Measurements from ENCODE around the gene TBC1D13. TPM values are rescaled to one million over a fixed set of nuclear protein-coding genes. Genes with fewer than 3 reads are reported as not detected.

Gene TBC1D13
- total and polyA plus RNA-seq, 8 donors: 21.3 to 30.7 (median 27.2) TPM

DNA sequence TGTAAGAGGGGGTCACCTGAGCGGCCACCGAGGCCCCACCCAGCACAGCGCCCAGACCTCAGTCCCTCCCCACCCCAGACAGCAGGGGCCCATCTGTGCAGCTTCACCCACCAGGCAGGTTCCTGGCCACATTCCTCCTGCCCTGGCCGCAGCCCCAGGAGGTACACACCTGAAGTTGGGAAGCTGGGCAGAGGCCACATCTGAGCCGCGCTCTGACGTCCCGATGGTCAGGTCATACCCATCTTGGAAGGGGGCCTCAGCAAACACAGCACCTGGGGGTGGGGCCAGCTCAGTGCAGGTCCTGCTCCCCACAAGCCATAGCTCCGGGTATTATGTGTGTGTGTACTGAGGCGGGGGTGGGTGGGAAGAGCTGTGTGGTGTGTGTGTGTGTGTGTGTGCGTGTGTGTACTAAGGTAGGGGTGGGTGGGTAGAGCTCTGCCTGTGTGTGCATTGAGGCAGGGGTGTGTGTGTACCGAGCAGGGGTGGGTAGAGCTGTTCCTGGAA lies 36.9 kb downstream of the TBC1D13 start:
- intact Hi-C loops (cut with DNase I): no loop called here
- TF ChIP-seq, protein P1, sequence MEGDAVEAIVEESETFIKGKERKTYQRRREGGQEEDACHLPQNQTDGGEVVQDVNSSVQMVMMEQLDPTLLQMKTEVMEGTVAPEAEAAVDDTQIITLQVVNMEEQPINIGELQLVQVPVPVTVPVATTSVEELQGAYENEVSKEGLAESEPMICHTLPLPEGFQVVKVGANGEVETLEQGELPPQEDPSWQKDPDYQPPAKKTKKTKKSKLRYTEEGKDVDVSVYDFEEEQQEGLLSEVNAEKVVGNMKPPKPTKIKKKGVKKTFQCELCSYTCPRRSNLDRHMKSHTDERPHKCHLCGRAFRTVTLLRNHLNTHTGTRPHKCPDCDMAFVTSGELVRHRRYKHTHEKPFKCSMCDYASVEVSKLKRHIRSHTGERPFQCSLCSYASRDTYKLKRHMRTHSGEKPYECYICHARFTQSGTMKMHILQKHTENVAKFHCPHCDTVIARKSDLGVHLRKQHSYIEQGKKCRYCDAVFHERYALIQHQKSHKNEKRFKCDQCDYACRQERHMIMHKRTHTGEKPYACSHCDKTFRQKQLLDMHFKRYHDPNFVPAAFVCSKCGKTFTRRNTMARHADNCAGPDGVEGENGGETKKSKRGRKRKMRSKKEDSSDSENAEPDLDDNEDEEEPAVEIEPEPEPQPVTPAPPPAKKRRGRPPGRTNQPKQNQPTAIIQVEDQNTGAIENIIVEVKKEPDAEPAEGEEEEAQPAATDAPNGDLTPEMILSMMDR (IDR thresholded peaks at IDR 0.05): no peak
- no peak overlapping the region for H3K4me3 ChIP-seq
- no peak overlapping the region for H3K27ac ChIP-seq
- no peak for DNase-seq
- H3K36me3 ChIP-seq: peaks cover 0 to 74% of the 10 kb centered on the region in 2 donors
- peaks cover 0 to 5% of the 10 kb centered on the region in 2 donors for H3K27me3 ChIP-seq
- no peaks in the 10 kb centered on the region for H3K9me3 ChIP-seq
- no peak for ATAC-seq
- peaks cover 11 to 22% of the 10 kb centered on the region in 2 donors for H3K4me1 ChIP-seq

DNA sequence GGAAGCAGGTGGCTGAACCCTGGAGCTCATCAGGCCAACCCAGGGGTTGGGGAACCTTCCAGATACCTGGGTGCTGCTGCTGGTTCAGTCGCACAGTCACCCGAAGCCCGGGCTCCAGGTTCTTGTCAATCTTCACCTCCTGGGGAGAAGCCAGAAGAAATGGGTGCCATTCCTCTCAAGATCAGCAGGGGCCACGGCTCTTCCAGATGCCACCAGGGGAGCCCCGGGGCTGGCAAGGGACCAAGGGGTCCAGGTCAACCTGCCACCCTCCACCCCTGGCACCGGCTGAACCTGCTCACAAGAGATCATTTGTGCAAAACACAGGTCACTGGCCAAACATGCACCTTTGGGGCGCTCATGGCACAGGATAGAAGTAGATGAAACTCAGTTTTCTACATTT lies 37.9 kb downstream of the TBC1D13 start:
- H3K27me3 ChIP-seq: no peaks in the 10 kb centered on the region
- H3K27ac ChIP-seq: no peak overlapping the region
- no peaks in the 10 kb centered on the region for H3K9me3 ChIP-seq
- ATAC-seq: no peak
- TF ChIP-seq, protein P1 (IDR thresholded peaks at IDR 0.05): no peak
- peaks cover 7 to 18% of the 10 kb centered on the region in 2 donors for H3K4me1 ChIP-seq
- intact Hi-C loops (cut with DNase I): no loop called here
- peaks cover 0 to 74% of the 10 kb centered on the region in 2 donors for H3K36me3 ChIP-seq
- no peak overlapping the region for H3K4me3 ChIP-seq
- DNase-seq: no peak

DNA sequence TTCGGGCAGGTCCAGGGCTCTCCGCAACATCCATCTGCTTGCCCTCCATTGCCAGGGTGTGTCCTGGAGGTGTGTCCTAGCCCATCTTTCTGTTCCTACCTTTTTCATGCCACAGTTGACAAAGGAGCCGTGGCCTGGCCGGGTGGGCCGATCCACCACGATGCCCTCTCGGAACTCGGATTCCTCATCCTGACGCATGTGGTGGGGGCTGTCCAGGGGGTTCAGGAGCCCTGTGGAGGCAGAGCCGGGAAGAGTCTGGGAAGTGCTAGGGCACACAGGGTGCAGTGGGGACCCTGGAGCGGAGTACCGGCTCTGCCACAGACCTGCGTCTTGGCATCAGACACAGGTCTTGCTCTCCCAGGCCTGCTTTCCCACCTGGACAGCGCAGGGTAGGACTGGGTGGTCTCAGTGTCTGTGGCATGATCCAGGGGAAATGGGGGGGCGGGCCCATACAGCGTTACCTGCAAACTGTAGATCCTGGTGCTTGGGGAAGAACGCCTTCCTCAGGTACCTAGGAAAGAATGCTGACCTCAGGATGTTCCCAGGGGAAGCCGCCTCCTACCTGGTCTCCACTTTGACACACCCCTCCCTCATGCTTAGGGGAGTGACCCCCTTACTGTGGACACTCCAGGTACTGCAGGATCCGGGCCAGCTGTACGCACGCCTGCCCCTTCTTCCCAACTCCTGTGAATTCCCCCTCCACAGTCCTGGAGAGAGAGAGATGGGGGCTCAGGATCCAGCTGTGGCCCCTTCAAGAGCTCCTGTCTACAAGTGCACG lies 39.1 kb downstream of the TBC1D13 start:
- H3K4me1 ChIP-seq: peaks cover 7 to 21% of the 10 kb centered on the region in 2 donors
- H3K4me3 ChIP-seq: no peak overlapping the region
- intact Hi-C loops (cut with DNase I): no loop called here
- ATAC-seq (no peak), DNase-seq (no peak)
- H3K36me3 ChIP-seq: peaks cover 0 to 70% of the 10 kb centered on the region in 2 donors
- H3K9me3 ChIP-seq: no peaks in the 10 kb centered on the region
- TF ChIP-seq, protein P1 (IDR thresholded peaks at IDR 0.05): no peak
- H3K27ac ChIP-seq: no peak overlapping the region
- H3K27me3 ChIP-seq: no peaks in the 10 kb centered on the region

DNA sequence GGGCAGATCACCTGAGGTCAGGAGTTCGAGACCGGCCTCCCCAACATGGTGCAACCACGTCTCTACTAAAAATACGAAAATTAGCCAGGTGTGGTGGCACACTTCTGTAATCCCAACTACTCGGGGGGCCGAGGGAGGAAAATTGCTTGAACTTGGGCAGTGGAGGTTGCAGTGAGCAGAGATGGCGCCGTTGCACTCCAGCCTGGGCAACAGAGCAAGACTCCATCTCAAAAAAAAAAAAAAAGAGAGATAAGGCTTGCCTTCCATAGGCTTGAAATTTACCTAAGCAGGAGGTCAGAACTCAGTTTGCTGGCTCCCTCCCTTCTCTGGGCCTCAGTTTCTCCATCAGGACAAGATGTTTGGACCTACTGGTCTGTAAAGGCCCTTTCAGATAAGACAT lies 41.2 kb downstream of the TBC1D13 start:
- TF ChIP-seq, protein P1 (IDR thresholded peaks at IDR 0.05): no peak

DNA sequence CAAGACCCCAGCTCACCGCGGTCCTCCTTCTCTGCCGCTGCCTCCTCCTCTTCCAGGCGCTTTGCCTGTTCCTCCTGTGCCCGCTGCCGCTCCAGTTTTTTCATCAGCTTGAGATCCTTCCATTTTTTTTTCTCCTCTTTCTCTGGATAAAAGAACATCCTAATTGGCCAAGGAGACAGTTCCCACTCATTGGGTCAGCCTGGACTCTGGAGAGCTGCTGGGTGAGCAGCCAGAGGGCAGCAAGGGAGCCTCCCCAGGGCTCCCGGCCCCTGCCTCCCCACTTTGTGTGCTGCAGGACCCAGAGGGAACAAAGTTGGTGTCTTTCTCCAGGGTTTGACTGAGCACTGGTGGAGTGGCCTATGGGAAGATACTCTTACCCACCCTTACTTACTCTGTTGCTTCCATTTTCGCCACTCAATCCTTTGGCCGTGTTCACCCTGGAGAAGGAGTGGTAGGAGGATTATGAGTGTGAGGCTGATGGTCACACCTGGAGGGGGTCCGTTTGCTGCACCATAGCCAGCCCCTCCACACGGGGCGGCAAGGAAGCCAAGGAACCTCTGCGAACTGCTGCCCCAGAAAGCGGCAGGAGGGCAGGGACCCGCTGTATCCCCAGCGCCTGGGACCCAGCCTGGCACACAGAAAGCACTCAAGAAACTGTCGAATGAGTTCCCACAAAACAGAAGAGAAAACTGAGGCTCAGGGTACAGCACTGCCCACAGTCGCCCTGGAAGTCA lies 41.8 kb downstream of the TBC1D13 start:
- peak overlapping the region; percentile 96 to 100 for H3K4me3 ChIP-seq
- DNase-seq (peak in 1 of 4 donors; percentile 45), ATAC-seq (no peak)
- peaks cover 0 to 42% of the 10 kb centered on the region in 2 donors for H3K36me3 ChIP-seq
- no peaks in the 10 kb centered on the region for H3K9me3 ChIP-seq
- peaks cover 7 to 21% of the 10 kb centered on the region in 2 donors for H3K4me1 ChIP-seq
- H3K27me3 ChIP-seq: no peaks in the 10 kb centered on the region
- intact Hi-C loops (cut with DNase I): no loop called here
- TF ChIP-seq, protein P1 (IDR thresholded peaks at IDR 0.05): no peak
- H3K27ac ChIP-seq: peak overlapping the region in 1 of 2 donors; percentile 78

More for the DNA sequence above, 41.2 kb downstream of the TBC1D13 start:
- Histone ChIP-seq H3K27me3 (no peaks in the 10 kb centered on the region), H3K4me1 (peaks cover 7 to 21% of the 10 kb centered on the region in 2 donors), H3K9me3 (no peaks in the 10 kb centered on the region), H3K4me3 (peak overlapping the region in 1 of 2 donors; percentile 96), H3K27ac (no peak overlapping the region), H3K36me3 (peaks cover 0 to 49% of the 10 kb centered on the region in 2 donors)
- DNase-seq: no peak
- no peak for ATAC-seq
- intact Hi-C loops (cut with DNase I): no loop called here

All from left lung (tissue), 10 donors.